HepG2 (cell line): Measurements from ENCODE around the gene YKT6.

Experiments
- CTCF ChIP-seq: sonication (generic); formaldehyde crosslinking; IDR thresholded peaks from 2 replicates; pipeline ENCODE4 v1.5.0; 2020; ENCODE audit warnings: mild to moderate bottlenecking, missing genetic modification reagents, moderate library complexity
- HBP1 ChIP-seq: IDR thresholded peaks from 2 replicates; pipeline ENCODE4 v1.6.1; 2016; ENCODE audit warnings: low read depth, control low read depth
- MTA1 ChIP-seq: sonication (generic); formaldehyde crosslinking; IDR thresholded peaks from 2 replicates; pipeline ENCODE4 v1.4.0; 2020; ENCODE audit warnings: missing genetic modification reagents, mild to moderate bottlenecking, borderline replicate concordance
- TCF7L2 ChIP-seq: IDR thresholded peaks from 2 replicates; pipeline ENCODE4 v1.6.1; 2011; ENCODE audit warnings: mild to moderate bottlenecking, low read depth, low read length, moderate library complexity
- ZC3H4 ChIP-seq: sonication (generic); formaldehyde crosslinking; IDR thresholded peaks from 2 replicates; pipeline ENCODE4 v1.4.0; 2020; ENCODE audit warnings: missing genetic modification reagents, borderline replicate concordance
- ZNF331 ChIP-seq: sonication (generic); formaldehyde crosslinking; IDR thresholded peaks from 2 replicates; pipeline ENCODE4 v1.4.0; 2020; ENCODE audit warnings: missing genetic modification reagents

GRCh38 chr7:44184873-44185446 is 15.8 kb upstream of the YKT6 start:
- TF ChIP-seq HBP1, result no peak
- no peak for TF ChIP-seq ZNF331
- no peak for TF ChIP-seq TCF7L2
- no peak for TF ChIP-seq MTA1 (CRISPR knock-in tag)
- no peak for TF ChIP-seq ZC3H4
- TF ChIP-seq CTCF (CRISPR knock-in tag), result no peak
